Liver (tissue), 3 donors: Measurements from ENCODE around the gene BCAN.

ENCODE experiments used
- RAD21 ChIP-seq, 2 donors: IDR thresholded peaks; 2 replicates each; pipeline ENCODE4 v1.6.1; 2016; ENCODE audit warnings: antibody characterized with exemption in 2 of 2, mild to moderate bottlenecking in 2 of 2
- TF ChIP-seq, protein P1 (sequence below): fragments of 150-350 bp; IDR thresholded peaks from 2 replicates; pipeline ENCODE4 v1.5.1; 2017; ENCODE audit warnings: improper control_type of control experiment, low read depth, low read length; ENCODE audit not compliant: missing input control
- donor health status: healthy.
- donor health status: healthy.

DNA sequence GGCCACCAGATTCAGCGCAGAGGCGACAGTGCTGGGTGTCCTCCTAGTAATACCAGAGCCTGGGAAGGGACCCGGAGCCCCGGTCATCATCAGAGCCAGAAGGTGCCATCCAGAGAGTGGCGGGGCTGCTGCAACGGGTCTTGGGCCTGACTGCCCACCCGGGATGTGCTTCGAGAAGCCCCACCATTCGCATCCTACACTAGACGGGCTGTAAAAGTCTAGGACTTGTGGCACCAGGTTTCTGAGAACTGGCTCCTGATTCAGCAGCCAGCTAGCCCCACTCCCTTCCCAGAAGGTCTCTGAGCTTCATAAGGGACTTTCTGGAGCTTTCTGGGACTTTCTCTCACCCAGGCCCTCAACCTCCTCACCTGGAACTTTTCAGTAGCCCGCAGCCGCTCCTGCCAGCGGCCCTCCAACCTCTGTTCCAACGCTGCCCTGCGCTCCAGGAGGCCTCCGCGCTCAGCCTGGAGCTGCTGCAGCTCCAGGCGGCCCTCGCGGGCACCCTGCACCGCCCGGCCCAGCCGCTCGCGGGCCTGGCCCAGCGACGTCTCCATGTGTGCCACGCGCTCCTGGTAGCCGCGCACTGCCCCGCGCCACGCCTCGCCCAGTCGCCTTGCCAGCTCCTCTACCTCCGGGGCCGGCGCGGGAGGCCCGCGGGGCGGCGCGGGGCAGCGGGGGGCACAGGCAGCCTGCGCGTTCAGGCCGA lies 34.4 kb downstream of the BCAN start:
- TF ChIP-seq, protein P1, sequence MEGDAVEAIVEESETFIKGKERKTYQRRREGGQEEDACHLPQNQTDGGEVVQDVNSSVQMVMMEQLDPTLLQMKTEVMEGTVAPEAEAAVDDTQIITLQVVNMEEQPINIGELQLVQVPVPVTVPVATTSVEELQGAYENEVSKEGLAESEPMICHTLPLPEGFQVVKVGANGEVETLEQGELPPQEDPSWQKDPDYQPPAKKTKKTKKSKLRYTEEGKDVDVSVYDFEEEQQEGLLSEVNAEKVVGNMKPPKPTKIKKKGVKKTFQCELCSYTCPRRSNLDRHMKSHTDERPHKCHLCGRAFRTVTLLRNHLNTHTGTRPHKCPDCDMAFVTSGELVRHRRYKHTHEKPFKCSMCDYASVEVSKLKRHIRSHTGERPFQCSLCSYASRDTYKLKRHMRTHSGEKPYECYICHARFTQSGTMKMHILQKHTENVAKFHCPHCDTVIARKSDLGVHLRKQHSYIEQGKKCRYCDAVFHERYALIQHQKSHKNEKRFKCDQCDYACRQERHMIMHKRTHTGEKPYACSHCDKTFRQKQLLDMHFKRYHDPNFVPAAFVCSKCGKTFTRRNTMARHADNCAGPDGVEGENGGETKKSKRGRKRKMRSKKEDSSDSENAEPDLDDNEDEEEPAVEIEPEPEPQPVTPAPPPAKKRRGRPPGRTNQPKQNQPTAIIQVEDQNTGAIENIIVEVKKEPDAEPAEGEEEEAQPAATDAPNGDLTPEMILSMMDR = no peak
- no peak for TF ChIP-seq RAD21 (IDR thresholded peaks at IDR 0.05)
